WTC11 (cell line): ENCODE results near the gene CLDN17. TPM values are rescaled to one million over a fixed set of nuclear protein-coding genes. Genes with fewer than 3 reads are reported as not detected.

Experiments
- ATAC-seq: fragments of 200-7000 bp; cut with Tn5 transposase; 2 replicates; pipeline ENCODE4 v1.10.0; 2021; ENCODE audit warnings: mild to moderate bottlenecking, moderate library complexity
- CTCF ChIA-PET: fragments of 300-600 bp; sonication (Branson Sonifier 250); formaldehyde crosslinking; loops from one replicate; lab custom pipeline; 2021; ENCODE audit warnings: antibody characterized with exemption; lab: Charles Lee
- POLR2A ChIA-PET: fragments of 350-600 bp; sonication (Branson Sonifier 250); formaldehyde crosslinking; loops from one replicate; lab custom pipeline; 2021; ENCODE audit warnings: antibody characterized with exemption; lab: Charles Lee
- DNase-seq: peaks from one replicate; pipeline ENCODE4 v3.0.0; 2021; ENCODE audit warnings: low spot score
- H3K27ac Mint-ChIP-seq: 2 replicates; pipeline ENCODE4 v1.8.0; 2021; ENCODE audit warnings: mixed read lengths
- H3K27me3 Mint-ChIP-seq: 2 replicates; pipeline ENCODE4 v1.8.0; 2021; ENCODE audit warnings: low read depth, mild to moderate bottlenecking, moderate library complexity, mixed read lengths
- H3K36me3 Mint-ChIP-seq: 2 replicates; pipeline ENCODE4 v1.8.0; 2021; ENCODE audit warnings: mixed read lengths
- H3K4me1 Mint-ChIP-seq: 2 replicates; pipeline ENCODE4 v1.8.0; 2022; ENCODE audit warnings: mixed read lengths
- H3K4me3 Mint-ChIP-seq: 2 replicates; pipeline ENCODE4 v1.8.0; 2021; ENCODE audit warnings: mild to moderate bottlenecking, moderate library complexity, mixed read lengths
- H3K9me3 Mint-ChIP-seq: 2 replicates; pipeline ENCODE4 v1.8.0; 2021; ENCODE audit warnings: mixed read lengths
- AR ChIP-seq: fragments of 250-450 bp; sonication (Bioruptor Pico); IDR thresholded peaks from 2 replicates; pipeline ENCODE4 v1.9.0; 2021; ENCODE audit warnings: mild to moderate bottlenecking
- ATF1 ChIP-seq: sonication (generic); formaldehyde crosslinking; IDR thresholded peaks from 2 replicates; pipeline ENCODE4 v1.8.1; 2023; ENCODE audit warnings: mild to moderate bottlenecking, moderate library complexity, missing genetic modification reagents
- CREB1 ChIP-seq: sonication (generic); formaldehyde crosslinking; IDR thresholded peaks from 2 replicates; pipeline ENCODE4 v1.8.0; 2023; ENCODE audit warnings: mild to moderate bottlenecking, missing genetic modification reagents
- E2F1 ChIP-seq: sonication (generic); formaldehyde crosslinking; IDR thresholded peaks from 2 replicates; pipeline ENCODE4 v1.8.0; 2022; ENCODE audit warnings: mild to moderate bottlenecking, missing genetic modification reagents
- ELF4 ChIP-seq: sonication (generic); formaldehyde crosslinking; IDR thresholded peaks from 2 replicates; pipeline ENCODE4 v1.8.1; 2022; ENCODE audit warnings: low read depth, mild to moderate bottlenecking, moderate library complexity, missing genetic modification reagents
- EMX1 ChIP-seq: fragments of 250-450 bp; sonication (Bioruptor Pico); IDR thresholded peaks from 2 replicates; pipeline ENCODE4 v1.8.0; 2021; ENCODE audit warnings: mild to moderate bottlenecking
- ETV6 ChIP-seq: sonication (generic); formaldehyde crosslinking; IDR thresholded peaks from 2 replicates; pipeline ENCODE4 v1.8.1; 2022; ENCODE audit warnings: mild to moderate bottlenecking, missing genetic modification reagents
- FOXK1 ChIP-seq: sonication (generic); formaldehyde crosslinking; IDR thresholded peaks from 2 replicates; pipeline ENCODE4 v1.8.0; 2022; ENCODE audit warnings: mild to moderate bottlenecking, moderate library complexity, missing genetic modification reagents
- FOXP1 ChIP-seq: sonication (generic); formaldehyde crosslinking; IDR thresholded peaks from 2 replicates; pipeline ENCODE4 v1.8.0; 2022; ENCODE audit warnings: missing genetic modification reagents, mild to moderate bottlenecking, moderate library complexity, borderline replicate concordance
- IRF1 ChIP-seq: sonication (generic); formaldehyde crosslinking; IDR thresholded peaks from 2 replicates; pipeline ENCODE4 v1.8.0; 2023; ENCODE audit warnings: missing genetic modification reagents
- KAT7 ChIP-seq: sonication (generic); formaldehyde crosslinking; IDR thresholded peaks from 2 replicates; pipeline ENCODE4 v1.8.1; 2023; ENCODE audit warnings: missing genetic modification reagents, mild to moderate bottlenecking, borderline replicate concordance
- MLX ChIP-seq: sonication (generic); formaldehyde crosslinking; IDR thresholded peaks from 2 replicates; pipeline ENCODE4 v1.8.1; 2023; ENCODE audit warnings: mild to moderate bottlenecking, missing genetic modification reagents, moderate library complexity
- MXD4 ChIP-seq: fragments of 250-450 bp; sonication (Bioruptor Pico); IDR thresholded peaks from 2 replicates; pipeline ENCODE4 v1.8.0; 2021; ENCODE audit warnings: mild to moderate bottlenecking, moderate library complexity, borderline replicate concordance
- NFE2L1 ChIP-seq: sonication (generic); formaldehyde crosslinking; IDR thresholded peaks from 2 replicates; pipeline ENCODE4 v1.8.1; 2023; ENCODE audit warnings: missing genetic modification reagents
- NR2C2 ChIP-seq: sonication (generic); formaldehyde crosslinking; IDR thresholded peaks from 2 replicates; pipeline ENCODE4 v1.8.0; 2022; ENCODE audit warnings: mild to moderate bottlenecking, missing genetic modification reagents
- SOX15 ChIP-seq: fragments of 250-450 bp; sonication (Bioruptor Pico); IDR thresholded peaks from 2 replicates; pipeline ENCODE4 v1.9.0; 2021; ENCODE audit warnings: mild to moderate bottlenecking
- SP1 ChIP-seq: sonication (generic); formaldehyde crosslinking; conservative IDR thresholded peaks from 2 replicates; pipeline ENCODE4 v1.8.1; 2022; ENCODE audit warnings: missing genetic modification reagents
- TP53 ChIP-seq: sonication (generic); formaldehyde crosslinking; IDR thresholded peaks from 2 replicates; pipeline ENCODE4 v1.8.1; 2023; ENCODE audit warnings: mild to moderate bottlenecking, missing genetic modification reagents
- USF2 ChIP-seq: sonication (generic); formaldehyde crosslinking; IDR thresholded peaks from 2 replicates; pipeline ENCODE4 v1.8.1; 2023; ENCODE audit warnings: mild to moderate bottlenecking, missing genetic modification reagents, moderate library complexity
- ZNF138 ChIP-seq: sonication (generic); formaldehyde crosslinking; conservative IDR thresholded peaks from 2 replicates; pipeline ENCODE4 v1.8.1; 2022; ENCODE audit warnings: mild to moderate bottlenecking, moderate library complexity, missing genetic modification reagents
- ZNF232 ChIP-seq: sonication (generic); formaldehyde crosslinking; IDR thresholded peaks from 2 replicates; pipeline ENCODE4 v1.8.0; 2022; ENCODE audit warnings: mild to moderate bottlenecking, missing genetic modification reagents
- ZNF281 ChIP-seq: sonication (generic); formaldehyde crosslinking; IDR thresholded peaks from 2 replicates; pipeline ENCODE4 v1.8.0; 2023; ENCODE audit warnings: mild to moderate bottlenecking, missing genetic modification reagents
- total RNA-seq: library from RNA; stranded (reverse); gene quantifications from 3 replicates; pipeline ENCODE4 v1.2.3, GENCODE V29; 2021

Gene CLDN17
- total RNA-seq, 1 experiment from 2014 or later, result not detected

GRCh38 chr21:30153697-30154340 lies 12.8 kb downstream of the CLDN17 start (continued):
- no peak for TF ChIP-seq SP1
- no peak for TF ChIP-seq MLX
- no peak for TF ChIP-seq E2F1 (CRISPR knock-in tag)
- TF ChIP-seq ZNF281 (CRISPR knock-in tag), result no peak

GRCh38 chr21:30152792-30153191 lies 13.8 kb downstream of the CLDN17 start:
- no peak for ATAC-seq

More at GRCh38 chr21:30152792-30153191, 13.8 kb downstream of the CLDN17 start:
- ChIA-PET CTCF (interaction anchor here (0.9 kb wide), 1 partner anchor 109 kb away, joined by 3 read pairs; no protein-coding TSS in a partner anchor), POLR2A (no interaction called here)
- no peak overlapping the region for H3K27ac Mint-ChIP-seq
- no peak overlapping the region for H3K4me3 Mint-ChIP-seq
- no peaks in the 10 kb centered on the region for H3K27me3 Mint-ChIP-seq
- no peak for DNase-seq
- H3K9me3 Mint-ChIP-seq, result peaks cover 4% of the 10 kb centered on the region; the same call in 1 of the 2 replicates
- no peaks in the 10 kb centered on the region for H3K36me3 Mint-ChIP-seq
- no peak for TF ChIP-seq NFE2L1 (CRISPR knock-in tag)
- no peak for TF ChIP-seq ELF4 (CRISPR knock-in tag)
- TF ChIP-seq ZNF138 (CRISPR knock-in tag), result no peak
- TF ChIP-seq ZNF232 (CRISPR knock-in tag), result no peak
- no peak for TF ChIP-seq FOXK1 (CRISPR knock-in tag)
- TF ChIP-seq AR (CRISPR knock-in tag), result no peak
- no peak for TF ChIP-seq FOXP1 (CRISPR knock-in tag)
- no peak for TF ChIP-seq CREB1 (CRISPR knock-in tag)
- TF ChIP-seq ETV6 (CRISPR knock-in tag), result no peak
- no peak for TF ChIP-seq ATF1 (CRISPR knock-in tag)
- TF ChIP-seq MXD4 (CRISPR knock-in tag), result no peak
- no peak for TF ChIP-seq USF2
- no peak for TF ChIP-seq EMX1
- TF ChIP-seq IRF1 (CRISPR knock-in tag), result no peak
- TF ChIP-seq MLX, result no peak
- TF ChIP-seq ZNF281 (CRISPR knock-in tag), result no peak
- TF ChIP-seq SOX15 (CRISPR knock-in tag), result no peak
- no peak for TF ChIP-seq TP53 (CRISPR knock-in tag)
- TF ChIP-seq KAT7, result no peak
- TF ChIP-seq NR2C2 (CRISPR knock-in tag), result no peak
- peaks cover 8% of the 10 kb centered on the region for H3K4me1 Mint-ChIP-seq
